Measurements from ENCODE around the gene R3HDM2. TPM values are rescaled to one million over a fixed set of nuclear protein-coding genes. Genes with fewer than 3 reads are reported as not detected.

R3HDM2 gene
- total RNA-seq, 1 experiment from 2014 or later = 64.8 TPM

DNA sequence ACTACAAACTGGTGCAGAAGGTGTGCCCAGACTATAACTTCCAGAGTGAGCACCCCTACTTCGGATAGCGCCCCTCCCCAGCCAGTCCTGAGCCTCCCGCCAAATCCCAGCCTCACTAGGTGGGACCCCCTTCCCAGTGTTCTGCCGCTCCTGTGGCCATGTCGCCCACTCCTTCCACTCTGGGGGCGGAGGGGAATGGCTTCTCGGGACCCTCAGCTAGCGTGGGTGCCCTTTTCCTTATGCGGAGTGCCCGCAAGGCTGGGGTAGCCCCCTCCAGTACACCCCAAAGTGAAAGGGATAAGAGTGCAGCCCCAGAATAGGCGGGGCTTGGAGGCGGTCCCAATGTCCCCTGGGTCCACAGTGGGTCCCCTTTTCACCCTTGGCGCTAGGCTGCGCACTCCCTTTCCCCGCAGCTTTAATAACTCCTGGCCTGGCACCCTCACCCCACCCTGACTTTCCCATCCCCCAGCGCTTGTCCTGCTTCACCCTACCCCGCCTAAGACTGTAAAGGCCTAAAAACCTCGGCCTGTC lies 205.1 kb downstream of the R3HDM2 start:
- Mint-ChIP-seq H3K4me1 (ENCODE audit: insufficient read depth, unreplicated experiment) (peaks cover 18% of the 10 kb centered on the region), H3K36me3 (ENCODE audit: insufficient read depth, unreplicated experiment) (peaks cover 13% of the 10 kb centered on the region), H3K27ac (ENCODE audit: low read depth, unreplicated experiment) (no peak overlapping the region), H3K4me3 (ENCODE audit: unreplicated experiment) (no peak overlapping the region), H3K9me3 (ENCODE audit: unreplicated experiment) (no peaks in the 10 kb centered on the region), H3K27me3 (ENCODE audit: insufficient read depth, unreplicated experiment) (peaks cover 18% of the 10 kb centered on the region)
- DNase-seq (ENCODE audit: unreplicated experiment) = no peak
- TF ChIP-seq, protein P1, sequence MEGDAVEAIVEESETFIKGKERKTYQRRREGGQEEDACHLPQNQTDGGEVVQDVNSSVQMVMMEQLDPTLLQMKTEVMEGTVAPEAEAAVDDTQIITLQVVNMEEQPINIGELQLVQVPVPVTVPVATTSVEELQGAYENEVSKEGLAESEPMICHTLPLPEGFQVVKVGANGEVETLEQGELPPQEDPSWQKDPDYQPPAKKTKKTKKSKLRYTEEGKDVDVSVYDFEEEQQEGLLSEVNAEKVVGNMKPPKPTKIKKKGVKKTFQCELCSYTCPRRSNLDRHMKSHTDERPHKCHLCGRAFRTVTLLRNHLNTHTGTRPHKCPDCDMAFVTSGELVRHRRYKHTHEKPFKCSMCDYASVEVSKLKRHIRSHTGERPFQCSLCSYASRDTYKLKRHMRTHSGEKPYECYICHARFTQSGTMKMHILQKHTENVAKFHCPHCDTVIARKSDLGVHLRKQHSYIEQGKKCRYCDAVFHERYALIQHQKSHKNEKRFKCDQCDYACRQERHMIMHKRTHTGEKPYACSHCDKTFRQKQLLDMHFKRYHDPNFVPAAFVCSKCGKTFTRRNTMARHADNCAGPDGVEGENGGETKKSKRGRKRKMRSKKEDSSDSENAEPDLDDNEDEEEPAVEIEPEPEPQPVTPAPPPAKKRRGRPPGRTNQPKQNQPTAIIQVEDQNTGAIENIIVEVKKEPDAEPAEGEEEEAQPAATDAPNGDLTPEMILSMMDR (IDR thresholded peaks at IDR 0.05; ENCODE audit: unreplicated experiment) = no peak
- ChIA-PET POLR2A (no interaction called here), CTCF (interaction anchor here (0.6 to 10.2 kb wide), 3 partner anchors 11 to 50 kb away, joined by 3 to 152 read pairs (median 30); no protein-coding TSS in a partner anchor)
- no TSS peak for BruUV-seq (replicated peaks)
- intact Hi-C loops (cut with micrococcal nuclease) = no loop called here

DNA sequence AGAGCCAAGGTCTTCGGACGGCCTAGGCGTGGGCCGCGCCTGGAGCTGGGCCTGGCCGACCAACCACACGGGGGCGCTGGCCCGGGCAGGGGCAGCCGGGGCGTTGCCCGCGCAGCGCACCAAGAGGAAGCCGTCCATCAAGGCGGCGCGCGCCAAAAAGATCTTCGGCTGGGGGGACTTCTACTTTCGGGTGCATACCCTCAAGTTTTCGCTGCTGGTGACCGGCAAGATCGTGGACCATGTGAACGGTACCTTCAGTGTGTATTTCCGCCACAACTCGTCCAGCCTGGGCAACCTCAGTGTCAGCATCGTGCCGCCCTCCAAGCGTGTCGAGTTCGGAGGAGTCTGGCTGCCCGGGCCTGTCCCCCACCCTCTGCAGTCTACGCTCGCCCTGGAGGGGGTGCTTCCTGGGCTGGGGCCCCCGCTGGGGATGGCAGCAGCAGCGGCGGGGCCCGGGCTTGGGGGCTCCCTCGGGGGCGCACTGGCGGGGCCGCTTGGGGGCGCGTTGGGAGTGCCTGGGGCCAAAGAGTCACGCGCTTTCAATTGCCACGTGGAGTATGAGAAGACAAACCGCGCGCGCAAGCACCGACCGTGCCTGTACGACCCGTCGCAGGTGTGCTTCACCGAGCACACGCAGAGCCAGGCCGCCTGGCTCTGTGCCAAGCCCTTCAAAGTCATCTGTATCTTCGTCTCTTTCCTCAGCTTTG lies 205.7 kb downstream of the R3HDM2 start:
- ChIA-PET POLR2A (interaction anchor here (0.7 kb wide), 1 partner anchor 233 kb away, joined by 3 read pairs; no protein-coding TSS in a partner anchor), CTCF (interaction anchor here (0.6 to 10.2 kb wide), 4 partner anchors 11 to 336 kb away, joined by 3 to 152 read pairs (median 16); no protein-coding TSS in a partner anchor)
- Mint-ChIP-seq H3K9me3 (ENCODE audit: unreplicated experiment) (no peaks in the 10 kb centered on the region), H3K36me3 (ENCODE audit: insufficient read depth, unreplicated experiment) (peaks cover 7% of the 10 kb centered on the region), H3K4me3 (ENCODE audit: unreplicated experiment) (no peak overlapping the region), H3K4me1 (ENCODE audit: insufficient read depth, unreplicated experiment) (peaks cover 12% of the 10 kb centered on the region), H3K27me3 (ENCODE audit: insufficient read depth, unreplicated experiment) (peaks cover 24% of the 10 kb centered on the region), H3K27ac (ENCODE audit: low read depth, unreplicated experiment) (no peak overlapping the region)
- TF ChIP-seq, protein P1 (IDR thresholded peaks at IDR 0.05; ENCODE audit: unreplicated experiment) = peak; percentile 19
- intact Hi-C loops (cut with micrococcal nuclease) = no loop called here
- DNase-seq (ENCODE audit: unreplicated experiment) = no peak
- no TSS peak for BruUV-seq (replicated peaks)

DNA sequence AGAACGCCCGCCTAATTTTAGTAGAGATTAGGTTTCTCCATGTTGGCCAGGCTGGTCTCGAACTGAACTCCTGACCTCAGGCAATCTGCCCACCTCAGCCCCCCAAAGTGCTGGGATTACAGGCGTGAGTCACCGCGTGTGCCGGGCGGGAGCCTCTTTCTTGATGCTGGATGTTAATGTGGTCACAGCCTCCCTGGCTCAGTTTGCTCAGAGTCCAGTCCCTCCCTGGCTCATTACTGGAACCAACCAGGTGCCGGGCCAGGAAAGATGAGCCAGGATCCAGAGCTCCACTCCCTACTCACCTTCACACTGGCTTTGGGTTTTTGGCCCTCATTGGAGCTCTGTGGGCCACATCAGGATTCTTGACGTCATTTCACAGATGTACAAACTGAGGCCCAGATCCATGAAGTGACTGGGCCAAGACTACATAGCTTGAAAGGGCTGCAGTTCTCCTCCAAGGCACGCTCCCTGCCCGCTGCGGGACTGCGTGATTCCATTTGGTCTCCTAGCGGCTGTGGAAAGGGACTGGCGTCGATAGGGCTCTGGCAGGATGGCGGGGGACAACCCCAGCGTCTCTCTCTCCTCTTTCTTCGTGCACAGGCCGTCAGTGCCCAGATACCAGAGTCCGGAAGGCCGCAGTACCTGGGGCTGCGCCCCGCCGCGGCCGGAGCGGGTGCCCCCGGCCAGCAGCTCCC lies 206.4 kb downstream of the R3HDM2 start:
- H3K27me3 Mint-ChIP-seq (ENCODE audit: insufficient read depth, unreplicated experiment) = peaks cover 31% of the 10 kb centered on the region
- no TSS peak for BruUV-seq (replicated peaks)
- H3K27ac Mint-ChIP-seq (ENCODE audit: low read depth, unreplicated experiment) = no peak overlapping the region
- intact Hi-C loops (cut with micrococcal nuclease) = no loop called here
- ChIA-PET POLR2A (interaction anchor here (0.7 kb wide), 1 partner anchor 234 kb away, joined by 3 read pairs; no protein-coding TSS in a partner anchor), CTCF (interaction anchor here (0.6 to 10.2 kb wide), 4 partner anchors 10 to 336 kb away, joined by 3 to 152 read pairs (median 3); no protein-coding TSS in a partner anchor)
- TF ChIP-seq, protein P1 (IDR thresholded peaks at IDR 0.05; ENCODE audit: unreplicated experiment) = no peak
- H3K36me3 Mint-ChIP-seq (ENCODE audit: insufficient read depth, unreplicated experiment) = peaks cover under 1% of the 10 kb centered on the region
- no peak for DNase-seq (ENCODE audit: unreplicated experiment)
- no peaks in the 10 kb centered on the region for H3K9me3 Mint-ChIP-seq (ENCODE audit: unreplicated experiment)
- peaks cover 13% of the 10 kb centered on the region for H3K4me1 Mint-ChIP-seq (ENCODE audit: insufficient read depth, unreplicated experiment)
- no peak overlapping the region for H3K4me3 Mint-ChIP-seq (ENCODE audit: unreplicated experiment)
